CD4-positive, alpha-beta memory T cell (primary cell): ENCODE results near the gene BARX1. TPM values are rescaled to one million over a fixed set of nuclear protein-coding genes. Genes with fewer than 3 reads are reported as not detected.

Experiments
- CTCF ChIA-PET: fragments of 350-600 bp; sonication (Branson Sonifier 250); formaldehyde crosslinking; loops from one replicate; lab custom pipeline; 2021; ENCODE audit warnings: inconsistent platforms; ENCODE audit not compliant: partially characterized antibody; lab: Charles Lee
- POLR2A ChIA-PET: fragments of 350-600 bp; sonication (Branson Sonifier 250); formaldehyde crosslinking; loops from one replicate; lab custom pipeline; 2021; ENCODE audit not compliant: partially characterized antibody; lab: Charles Lee
- DNase-seq, 5 donors: peaks; one replicate each; pipeline versions ENCODE4 v3.0.0 to v3.0.0-alpha.2; 2020 to 2022; ENCODE audit warnings: mixed read lengths in 1 of 5
- H3K27ac ChIP-seq: one replicate; pipeline ENCODE4 v1.7.0; 2013; ENCODE audit warnings: low read depth, low read length
- H3K27me3 ChIP-seq: 2 replicates; pipeline ENCODE4 v1.7.0; 2013; ENCODE audit warnings: mild to moderate bottlenecking, low read length, moderate library complexity; ENCODE audit not compliant: insufficient read depth
- H3K36me3 ChIP-seq: 2 replicates; pipeline ENCODE4 v1.7.0; 2013; ENCODE audit warnings: mild to moderate bottlenecking, low read length, moderate library complexity; ENCODE audit not compliant: insufficient read depth
- H3K4me1 ChIP-seq: 2 replicates; pipeline ENCODE4 v1.7.0; 2013; ENCODE audit warnings: mild to moderate bottlenecking, low read length, moderate library complexity; ENCODE audit not compliant: insufficient read depth
- H3K4me3 ChIP-seq, 2 donors: one replicate each; pipeline ENCODE4 v1.7.0; 2013; ENCODE audit warnings: low read length in 2 of 2, mild to moderate bottlenecking in 1 of 2
- H3K9me3 ChIP-seq, 2 donors: one replicate each; pipeline ENCODE4 v1.7.0; 2013; ENCODE audit warnings: low read length in 2 of 2, control low read depth in 1 of 2; ENCODE audit not compliant: control insufficient read depth in 1 of 2
- H3K27ac Mint-ChIP-seq, 7 donors: one replicate each; pipeline ENCODE4 v1.8.0; 2020 to 2021; ENCODE audit warnings: mixed read lengths in 7 of 7, mild to moderate bottlenecking in 6 of 7, inconsistent platforms in 3 of 7, moderate library complexity in 3 of 7
- H3K27me3 Mint-ChIP-seq, 2 donors: one replicate each; pipeline ENCODE4 v1.8.0; 2020 to 2021; ENCODE audit warnings: mixed read lengths in 2 of 2
- H3K36me3 Mint-ChIP-seq, 2 donors: one replicate each; pipeline ENCODE4 v1.8.0; 2020 to 2021; ENCODE audit warnings: mixed read lengths in 2 of 2, inconsistent platforms in 1 of 2, mild to moderate bottlenecking in 1 of 2
- H3K4me1 Mint-ChIP-seq, 4 donors: one replicate each; pipeline ENCODE4 v1.8.0; 2020 to 2021; ENCODE audit warnings: mixed read lengths in 4 of 4, mild to moderate bottlenecking in 1 of 4
- H3K4me3 Mint-ChIP-seq, 8 donors: one replicate each; pipeline ENCODE4 v1.8.0; 2020 to 2021; ENCODE audit warnings: mixed read lengths in 8 of 8, mild to moderate bottlenecking in 7 of 8, moderate library complexity in 6 of 8, inconsistent platforms in 3 of 8
- H3K9me3 Mint-ChIP-seq, 8 donors: one replicate each; pipeline ENCODE4 v1.8.0; 2020 to 2021; ENCODE audit warnings: mixed read lengths in 8 of 8, mild to moderate bottlenecking in 5 of 8, inconsistent platforms in 3 of 8, moderate library complexity in 1 of 8
- intact Hi-C: fragments of 100-400 bp; cut with micrococcal nuclease; formaldehyde crosslinking; loops from one replicate; pipeline ENCODE4 v1.15.1; 2023
- polyA plus RNA-seq, 2 donors: library from polyadenylated mRNA; unstranded; fragments of 300-500 nt; fragmentation: Illumina TruSeq; gene quantifications; one replicate each; pipeline ENCODE4 v1.2.3, GENCODE V29; 2021
- total RNA-seq, 2 experiments: library from RNA; stranded (reverse); gene quantifications; one replicate each; pipeline ENCODE4 v1.2.3, GENCODE V29; 2021

BARX1 gene
- total and polyA plus RNA-seq, 4 experiments from 2014 or later, result not detected

DNA sequence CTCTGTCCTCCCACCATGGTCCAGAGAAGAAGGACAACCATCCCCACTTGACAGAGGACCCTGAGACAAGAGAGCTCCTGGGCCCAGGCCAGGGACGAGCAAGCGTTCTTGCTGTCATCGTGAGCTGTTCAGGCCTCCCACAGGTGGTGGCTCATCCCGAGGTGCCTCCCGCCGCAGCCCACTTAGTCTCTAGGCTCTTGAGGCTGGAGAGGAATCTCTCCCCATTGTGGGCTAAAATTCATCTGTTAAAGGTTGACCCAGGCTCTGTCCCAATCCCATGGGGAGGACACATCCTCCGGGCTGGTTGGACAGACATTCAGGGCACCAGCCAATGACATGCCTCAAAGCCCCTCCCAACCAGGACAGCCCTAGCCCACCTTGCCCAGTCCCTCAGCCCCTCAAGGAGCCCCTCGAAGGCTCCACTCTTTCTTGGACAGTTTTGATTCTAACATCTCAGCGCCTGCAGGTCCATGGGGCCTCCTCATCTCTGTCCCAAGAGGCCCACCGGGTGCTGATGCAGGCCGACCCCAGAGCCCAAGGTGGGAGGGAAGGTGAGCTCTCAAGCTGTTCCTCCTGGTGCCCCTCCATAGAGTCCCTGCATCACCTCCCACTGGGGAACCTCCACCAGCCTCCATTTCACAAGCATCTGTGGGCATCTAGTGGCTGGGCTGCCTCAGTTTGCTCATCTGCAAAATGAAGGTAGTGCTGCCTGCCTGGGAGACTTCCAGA lies 52.9 kb downstream of the BARX1 start:
- no peak overlapping the region for H3K4me3 Mint-ChIP-seq
- peaks cover 17% of the 10 kb centered on the region for H3K4me1 ChIP-seq
- no peaks in the 10 kb centered on the region for H3K9me3 Mint-ChIP-seq
- CTCF ChIA-PET, result no interaction called here
- DNase-seq, result no peak
- intact Hi-C loops, result no loop called here
- H3K36me3 ChIP-seq, result no peaks in the 10 kb centered on the region
- POLR2A ChIA-PET, result no interaction called here
- peaks cover 1 to 4% of the 10 kb centered on the region in 2 donors for H3K27me3 Mint-ChIP-seq
- H3K4me1 Mint-ChIP-seq, result peaks cover 12 to 19% (median 15%) of the 10 kb centered on the region in 4 donors
- H3K27ac ChIP-seq, result no peak overlapping the region
- H3K4me3 ChIP-seq, result no peak overlapping the region
- H3K27ac Mint-ChIP-seq, result no peak overlapping the region
- H3K27me3 ChIP-seq, result no peaks in the 10 kb centered on the region
- H3K36me3 Mint-ChIP-seq, result no peaks in the 10 kb centered on the region
- H3K9me3 ChIP-seq, result no peaks in the 10 kb centered on the region

Other genes with a start within 250 kb of the BARX1 start
- gene PTPDC1, start 129.1 kb upstream of the BARX1 start, total RNA-seq, result 1 to 10 TPM; 5.1 to 5.5 TPM
- gene PTPDC1, start 129.1 kb upstream of the BARX1 start, polyA plus RNA-seq, result 1 to 10 TPM; 1.7 to 2.1 TPM